HG02588 (cell line): ENCODE measurements around the gene CYB561D1.

ENCODE experiments used
- ATAC-seq: cut with Tn5 transposase; IDR thresholded peaks from one replicate; pipeline ENCODE4 v1.9.1; 2021; ENCODE audit warnings: mild to moderate bottlenecking, moderate library complexity; ENCODE audit not compliant: unreplicated experiment

Gene CYB561D1

DNA sequence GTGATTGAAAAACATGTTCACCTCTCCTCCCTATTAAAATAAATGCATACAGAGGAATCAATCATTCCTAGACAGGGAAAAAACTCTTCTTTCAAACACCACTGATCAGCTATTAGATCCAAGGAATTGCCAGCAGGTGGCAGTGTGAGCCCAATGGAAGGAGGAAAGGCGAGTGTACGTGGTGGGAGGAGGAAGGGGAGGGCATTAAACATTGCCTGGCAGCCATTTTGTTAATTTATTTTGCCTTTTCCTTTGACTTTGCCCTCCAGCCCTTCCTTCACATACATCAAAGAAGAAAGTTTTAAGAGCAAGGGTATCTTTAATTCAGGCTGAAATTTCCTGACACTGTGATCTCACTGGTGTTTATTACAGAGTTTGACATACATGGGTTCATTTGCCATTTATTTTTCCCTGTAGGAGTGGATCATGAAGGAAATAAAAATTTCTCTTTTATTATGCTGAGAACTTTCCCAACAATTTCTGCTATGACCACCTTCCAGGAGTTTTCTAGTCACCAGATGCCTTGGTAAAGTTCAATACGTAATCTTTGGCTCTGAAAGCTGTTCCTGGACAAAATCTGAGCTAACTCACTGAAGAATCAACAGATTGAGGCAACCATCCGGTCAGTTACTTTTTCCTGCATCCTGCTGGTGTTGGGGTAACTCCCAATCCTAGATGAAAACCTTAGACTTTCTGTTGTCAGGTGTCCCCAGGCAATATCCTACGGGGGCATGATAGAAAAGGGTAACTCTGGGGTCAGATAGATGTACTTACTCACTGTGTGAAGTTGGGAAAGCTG, 52.6 kb downstream of the CYB561D1 start:
- ATAC-seq: peak; percentile 35

DNA sequence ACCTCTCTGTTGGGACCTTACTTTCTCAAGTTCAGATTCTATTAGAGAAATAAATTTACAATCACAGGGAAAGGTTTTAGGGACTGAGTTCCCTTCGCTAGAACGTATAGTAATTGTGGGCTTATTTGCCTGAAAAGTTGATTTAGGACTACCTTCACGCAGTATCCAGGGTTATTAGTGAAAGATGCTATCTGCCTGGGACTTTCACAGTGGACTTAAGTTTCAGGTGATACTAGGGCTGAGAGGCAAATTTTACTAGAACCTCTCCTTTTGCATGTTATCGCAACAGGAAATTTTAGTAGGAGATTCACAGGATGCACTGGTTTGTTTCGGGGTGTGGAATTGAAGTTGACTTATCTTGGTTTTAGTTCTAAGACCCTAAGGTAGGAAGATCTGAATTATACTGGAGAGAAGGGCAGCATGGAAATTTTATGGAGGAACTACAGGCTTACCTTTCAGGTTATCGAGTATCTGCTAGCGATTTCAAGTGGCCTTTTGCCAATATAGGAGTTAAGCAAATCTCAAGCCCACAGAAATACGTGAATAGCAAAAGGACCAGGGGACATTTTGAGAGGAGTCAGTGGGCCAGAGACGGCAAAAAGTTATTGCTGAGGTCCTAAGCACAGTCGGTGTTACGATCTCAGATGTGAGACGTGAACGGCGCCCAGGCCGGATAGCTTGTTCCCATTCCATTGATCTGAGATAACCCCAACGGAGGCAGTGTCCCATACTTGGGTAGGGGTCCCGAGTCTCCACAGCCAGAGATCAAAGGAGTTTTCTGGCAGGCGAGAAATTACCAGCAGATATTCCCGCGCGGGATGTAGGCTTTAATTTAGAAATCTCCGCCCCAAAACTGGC, 53.8 kb downstream of the CYB561D1 start:
- ATAC-seq: no peak

DNA sequence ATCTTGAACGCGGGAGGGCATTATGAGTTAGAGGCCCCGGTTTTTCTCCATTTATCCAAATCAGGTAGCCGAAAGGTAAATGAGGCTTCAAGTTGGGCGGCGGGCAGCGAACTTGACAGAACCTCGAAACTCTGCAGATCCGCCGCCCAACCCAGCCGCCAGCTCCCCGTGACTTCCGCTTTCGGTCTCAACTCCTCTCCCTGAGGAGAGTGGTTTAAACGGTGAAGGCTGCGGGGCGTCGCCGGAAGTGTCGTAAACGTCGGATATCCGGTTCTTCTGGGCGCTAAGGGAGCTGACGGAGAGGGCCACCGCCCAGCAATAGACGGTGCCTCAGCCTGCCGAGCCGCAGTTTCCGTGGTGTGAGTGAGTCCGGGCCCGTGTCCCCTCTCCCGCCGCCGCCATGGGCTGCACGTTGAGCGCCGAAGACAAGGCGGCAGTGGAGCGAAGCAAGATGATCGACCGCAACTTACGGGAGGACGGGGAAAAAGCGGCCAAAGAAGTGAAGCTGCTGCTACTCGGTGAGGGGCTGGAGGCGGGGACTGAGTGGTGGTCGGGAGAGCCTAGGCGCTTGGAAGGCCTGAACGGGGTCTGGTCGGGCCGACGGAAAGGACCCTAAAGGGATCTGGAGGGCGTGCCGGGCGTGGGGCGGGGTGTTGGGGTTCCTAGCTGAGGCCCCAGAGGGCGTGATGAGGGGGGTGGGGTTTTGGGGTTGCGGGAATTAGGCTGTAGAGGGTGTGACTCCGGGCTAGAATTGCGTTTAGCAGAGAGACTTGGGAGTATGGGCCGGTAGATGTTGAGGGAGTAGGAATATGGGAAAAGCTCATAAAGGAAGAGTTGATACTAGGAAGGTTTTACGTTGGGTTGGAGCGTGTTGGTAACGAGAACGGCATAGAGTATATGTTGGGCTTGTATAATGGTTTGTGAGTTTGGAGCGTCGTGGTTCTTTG, 54.7 kb downstream of the CYB561D1 start, which contains the start of gene GNAI3:
Gene GNAI3 (plus strand): TSS at position 295 of the 947 bp plus-strand sequence. CDS start 106 bp downstream, at position 401.
- peak; percentile 90 for ATAC-seq
